WTC11 (cell line): ENCODE measurements around the gene ASTN2. TPM values are rescaled to one million over a fixed set of nuclear protein-coding genes. Genes with fewer than 3 reads are reported as not detected.

ENCODE experiments used
- ATAC-seq: fragments of 200-7000 bp; cut with Tn5 transposase; 2 replicates; pipeline ENCODE4 v1.10.0; 2021; ENCODE audit warnings: mild to moderate bottlenecking, moderate library complexity
- CTCF ChIA-PET: fragments of 300-600 bp; sonication (Branson Sonifier 250); formaldehyde crosslinking; loops from one replicate; lab custom pipeline; 2021; ENCODE audit warnings: antibody characterized with exemption; lab: Charles Lee
- POLR2A ChIA-PET: fragments of 350-600 bp; sonication (Branson Sonifier 250); formaldehyde crosslinking; loops from one replicate; lab custom pipeline; 2021; ENCODE audit warnings: antibody characterized with exemption; lab: Charles Lee
- DNase-seq: peaks from one replicate; pipeline ENCODE4 v3.0.0; 2021; ENCODE audit warnings: low spot score
- H3K27ac Mint-ChIP-seq: 2 replicates; pipeline ENCODE4 v1.8.0; 2021; ENCODE audit warnings: mixed read lengths
- H3K27me3 Mint-ChIP-seq: 2 replicates; pipeline ENCODE4 v1.8.0; 2021; ENCODE audit warnings: low read depth, mild to moderate bottlenecking, moderate library complexity, mixed read lengths
- H3K36me3 Mint-ChIP-seq: 2 replicates; pipeline ENCODE4 v1.8.0; 2021; ENCODE audit warnings: mixed read lengths
- H3K4me1 Mint-ChIP-seq: 2 replicates; pipeline ENCODE4 v1.8.0; 2022; ENCODE audit warnings: mixed read lengths
- H3K4me3 Mint-ChIP-seq: 2 replicates; pipeline ENCODE4 v1.8.0; 2021; ENCODE audit warnings: mild to moderate bottlenecking, moderate library complexity, mixed read lengths
- H3K9me3 Mint-ChIP-seq: 2 replicates; pipeline ENCODE4 v1.8.0; 2021; ENCODE audit warnings: mixed read lengths
- AR ChIP-seq: fragments of 250-450 bp; sonication (Bioruptor Pico); IDR thresholded peaks from 2 replicates; pipeline ENCODE4 v1.9.0; 2021; ENCODE audit warnings: mild to moderate bottlenecking
- ARID4B ChIP-seq: sonication (generic); formaldehyde crosslinking; IDR thresholded peaks from 2 replicates; pipeline ENCODE4 v1.8.0; 2023; ENCODE audit warnings: missing genetic modification reagents, mild to moderate bottlenecking, borderline replicate concordance
- CDX4 ChIP-seq: fragments of 250-450 bp; sonication (Bioruptor Pico); IDR thresholded peaks from 2 replicates; pipeline ENCODE4 v1.9.0; 2021; ENCODE audit warnings: moderate library complexity, mild to moderate bottlenecking, inconsistent platforms, borderline replicate concordance
- E2F1 ChIP-seq: sonication (generic); formaldehyde crosslinking; IDR thresholded peaks from 2 replicates; pipeline ENCODE4 v1.8.0; 2022; ENCODE audit warnings: mild to moderate bottlenecking, missing genetic modification reagents
- FOXP1 ChIP-seq: sonication (generic); formaldehyde crosslinking; IDR thresholded peaks from 2 replicates; pipeline ENCODE4 v1.8.0; 2022; ENCODE audit warnings: missing genetic modification reagents, mild to moderate bottlenecking, moderate library complexity, borderline replicate concordance
- FOXP4 ChIP-seq: sonication (generic); formaldehyde crosslinking; IDR thresholded peaks from 2 replicates; pipeline ENCODE4 v1.8.0; 2022; ENCODE audit warnings: mild to moderate bottlenecking, missing genetic modification reagents
- HMGXB4 ChIP-seq: sonication (generic); formaldehyde crosslinking; IDR thresholded peaks from 2 replicates; pipeline ENCODE4 v1.8.1; 2023; ENCODE audit warnings: mild to moderate bottlenecking, moderate library complexity, missing genetic modification reagents
- MAX ChIP-seq: sonication (generic); formaldehyde crosslinking; IDR thresholded peaks from 2 replicates; pipeline ENCODE4 v1.8.0; 2022; ENCODE audit warnings: mild to moderate bottlenecking, missing genetic modification reagents
- MLX ChIP-seq: sonication (generic); formaldehyde crosslinking; IDR thresholded peaks from 2 replicates; pipeline ENCODE4 v1.8.1; 2023; ENCODE audit warnings: mild to moderate bottlenecking, missing genetic modification reagents, moderate library complexity
- MXD4 ChIP-seq: fragments of 250-450 bp; sonication (Bioruptor Pico); IDR thresholded peaks from 2 replicates; pipeline ENCODE4 v1.8.0; 2021; ENCODE audit warnings: mild to moderate bottlenecking, moderate library complexity, borderline replicate concordance
- NFYB ChIP-seq: sonication (generic); formaldehyde crosslinking; conservative IDR thresholded peaks from 2 replicates; pipeline ENCODE4 v1.8.0; 2022; ENCODE audit warnings: low read depth, missing genetic modification reagents
- NR2C2 ChIP-seq: sonication (generic); formaldehyde crosslinking; IDR thresholded peaks from 2 replicates; pipeline ENCODE4 v1.8.0; 2022; ENCODE audit warnings: mild to moderate bottlenecking, missing genetic modification reagents
- NR3C1 ChIP-seq: sonication (generic); formaldehyde crosslinking; conservative IDR thresholded peaks from 2 replicates; pipeline ENCODE4 v1.8.1; 2023; ENCODE audit warnings: low read depth, mild to moderate bottlenecking, missing genetic modification reagents
- TCF7 ChIP-seq: sonication (generic); formaldehyde crosslinking; IDR thresholded peaks from 2 replicates; pipeline ENCODE4 v1.8.0; 2022; ENCODE audit warnings: mild to moderate bottlenecking, low read depth, missing genetic modification reagents, moderate library complexity
- TEAD4 ChIP-seq: sonication (generic); formaldehyde crosslinking; IDR thresholded peaks from 2 replicates; pipeline ENCODE4 v1.8.0; 2022; ENCODE audit warnings: mild to moderate bottlenecking, missing genetic modification reagents
- ZBTB21 ChIP-seq: sonication (generic); formaldehyde crosslinking; IDR thresholded peaks from 2 replicates; pipeline ENCODE4 v1.8.1; 2023; ENCODE audit warnings: mild to moderate bottlenecking, missing genetic modification reagents, borderline replicate concordance
- ZNF416 ChIP-seq: fragments of 250-450 bp; sonication (Bioruptor Pico); IDR thresholded peaks from 2 replicates; pipeline ENCODE4 v1.9.0; 2021; ENCODE audit warnings: mild to moderate bottlenecking, inconsistent platforms
- ZSCAN18 ChIP-seq: fragments of 250-450 bp; sonication (Bioruptor Pico); IDR thresholded peaks from 2 replicates; pipeline ENCODE4 v2.1.2; 2022; ENCODE audit warnings: mild to moderate bottlenecking, moderate library complexity
- total RNA-seq: library from RNA; stranded (reverse); gene quantifications from 3 replicates; pipeline ENCODE4 v1.2.3, GENCODE V29; 2021

The ASTN2 gene
- total RNA-seq, 1 experiment from 2014 or later = 16.2 TPM

GRCh38 chr9:117296453-117296852 lies 118.4 kb downstream of the ASTN2 start:
- CTCF ChIA-PET = interaction anchor here (3.8 kb wide), 1 partner anchor 115 kb away, joined by 14 read pairs; no protein-coding TSS in a partner anchor
- DNase-seq = no peak
- no peak overlapping the region for H3K27ac Mint-ChIP-seq
- no peaks in the 10 kb centered on the region for H3K9me3 Mint-ChIP-seq
- TF ChIP-seq AR (no peak), TEAD4 (CRISPR knock-in tag) (no peak), ZBTB21 (CRISPR knock-in tag) (no peak), FOXP4 (no peak), MXD4 (CRISPR knock-in tag) (no peak), CDX4 (CRISPR knock-in tag) (no peak), FOXP1 (CRISPR knock-in tag) (no peak), ZSCAN18 (CRISPR knock-in tag) (no peak), TCF7 (CRISPR knock-in tag) (no peak), ARID4B (CRISPR knock-in tag) (no peak), E2F1 (CRISPR knock-in tag) (no peak), MLX (CRISPR knock-in tag) (no peak), NR2C2 (CRISPR knock-in tag) (no peak), HMGXB4 (CRISPR knock-in tag) (no peak), NR3C1 (CRISPR knock-in tag) (no peak), NFYB (CRISPR knock-in tag) (no peak), MAX (CRISPR knock-in tag) (no peak), ZNF416 (CRISPR knock-in tag) (no peak)
- TF ChIP-seq, all 79 proteins: peak for 0
- Mint-ChIP-seq H3K4me1 (peaks cover 5% of the 10 kb centered on the region), H3K4me3 (no peak overlapping the region), H3K27me3 (no peaks in the 10 kb centered on the region), H3K36me3 (no peaks in the 10 kb centered on the region)
- POLR2A ChIA-PET = no interaction called here
- no peak for ATAC-seq
